Thymus (tissue), 11 donors: ENCODE measurements around the gene NAGLU. TPM values are rescaled to one million over a fixed set of nuclear protein-coding genes. Genes with fewer than 3 reads are reported as not detected.
A peak's percentile ranks its signal among the peaks of the same experiment; 100 is the strongest.

Experiments
- DNase-seq, 9 donors: peaks; one replicate each; pipeline ENCODE4 v3.0.0-alpha.2; 2013; ENCODE audit warnings: low spot score in 9 of 9, low read depth in 6 of 9, missing footprints in 1 of 9
- H3K27ac ChIP-seq, 2 donors: one replicate each; pipeline ENCODE4 v1.5.1; 2013; ENCODE audit warnings: control low read depth in 1 of 2, low read depth in 1 of 2, low read length in 1 of 2, mild to moderate bottlenecking in 1 of 2, moderate library complexity in 1 of 2
- H3K27me3 ChIP-seq, 2 donors: one replicate each; pipeline ENCODE4 v1.5.1; 2013; ENCODE audit warnings: low read length in 1 of 2; ENCODE audit not compliant: control insufficient read depth in 2 of 2, insufficient read depth in 1 of 2
- H3K36me3 ChIP-seq, 2 donors: one replicate each; pipeline ENCODE4 v1.5.1; 2013; ENCODE audit warnings: low read length in 1 of 2, mild to moderate bottlenecking in 1 of 2, moderate library complexity in 1 of 2; ENCODE audit not compliant: control insufficient read depth in 2 of 2, insufficient read depth in 2 of 2
- H3K4me1 ChIP-seq, 2 donors: one replicate each; pipeline ENCODE4 v1.5.1; 2013; ENCODE audit warnings: low read length in 2 of 2; ENCODE audit not compliant: control insufficient read depth in 2 of 2, insufficient read depth in 2 of 2
- H3K4me3 ChIP-seq, 2 donors: one replicate each; pipeline ENCODE4 v1.5.1; 2013; ENCODE audit warnings: low read length in 2 of 2, control low read depth in 1 of 2, mild to moderate bottlenecking in 1 of 2
- H3K9me3 ChIP-seq, 2 donors: one replicate each; pipeline ENCODE4 v1.5.1; 2013; ENCODE audit warnings: low read length in 1 of 2, mild to moderate bottlenecking in 1 of 2; ENCODE audit not compliant: control insufficient read depth in 2 of 2, insufficient read depth in 1 of 2
- WGBS: extraction: QIAGEN DNeasy Blood & Tissue Kit; methylation state at CpG from one replicate; pipeline ENCODE4 v1.1.7; 2013; 5-methylcytosine and 5-hydroxymethylcytosine counted together
- polyA plus RNA-seq: library from polyadenylated mRNA; stranded (reverse); fragments of 200-250 nt; gene quantifications from one replicate; pipeline ENCODE4 v1.2.3, GENCODE V29; 2013
- total RNA-seq: library from RNA; stranded (reverse); fragments of 120-200 nt; gene quantifications from one replicate; pipeline ENCODE4 v1.2.4, GENCODE V29; 2013
- donor health status: healthy.

The NAGLU gene
- total and polyA plus RNA-seq, 2 donors: 10.0 to 33.6 TPM

- peaks cover 0 to 8% of the 10 kb centered on the region in 2 donors for H3K4me1 ChIP-seq
- no peaks in the 10 kb centered on the region for H3K27me3 ChIP-seq
- peaks cover 92 to 94% of the 10 kb centered on the region in 2 donors for H3K36me3 ChIP-seq
- no peak overlapping the region for H3K4me3 ChIP-seq
- WGBS: 95% methylated on average over 7 of the region's 7 CpGs
- H3K9me3 ChIP-seq: no peaks in the 10 kb centered on the region
- H3K27ac ChIP-seq: peak overlapping the region; percentile 12 to 31
- peak in 1 of 9 donors; percentile 11 for DNase-seq
Observed at GRCh38 chr17:42586514-42587230, 50.6 kb downstream of the NAGLU start.

GRCh38 chr17:42590886-42591285, 54.8 kb downstream of the NAGLU start:
- DNase-seq: no peak
- Histone ChIP-seq H3K4me3 (no peak overlapping the region), H3K9me3 (no peaks in the 10 kb centered on the region), H3K4me1 (no peaks in the 10 kb centered on the region), H3K27ac (no peak overlapping the region), H3K36me3 (peaks cover 61 to 68% of the 10 kb centered on the region in 2 donors), H3K27me3 (no peaks in the 10 kb centered on the region)
- 96% methylated on average over 2 of the region's 2 CpGs for WGBS

GRCh38 chr17:42591411-42591810, 55.4 kb downstream of the NAGLU start:
- Histone ChIP-seq H3K36me3 (peaks cover 56 to 63% of the 10 kb centered on the region in 2 donors), H3K27ac (no peak overlapping the region), H3K9me3 (no peaks in the 10 kb centered on the region), H3K4me3 (no peak overlapping the region), H3K4me1 (no peaks in the 10 kb centered on the region), H3K27me3 (no peaks in the 10 kb centered on the region)
- DNase-seq: no peak
- WGBS: 99% methylated on average over 9 of the region's 9 CpGs

Other genes with a start within 250 kb of the NAGLU start
- gene STAT5A, start 247.7 kb upstream of the NAGLU start, total RNA-seq: 47.4 TPM
- gene STAT5A, start 247.7 kb upstream of the NAGLU start, polyA plus RNA-seq: 37.6 TPM
- 69.2 TPM for gene STAT3, start 147.8 kb upstream of the NAGLU start, total RNA-seq
- gene STAT3, start 147.8 kb upstream of the NAGLU start, polyA plus RNA-seq: 57.6 TPM
- 16.4 TPM for gene CAVIN1, start 113.0 kb upstream of the NAGLU start, total RNA-seq
- 47.0 TPM for gene CAVIN1, start 113.0 kb upstream of the NAGLU start, polyA plus RNA-seq
- 15.4 TPM for gene ATP6V0A1, start 77.4 kb upstream of the NAGLU start, total RNA-seq
- gene ATP6V0A1, start 77.4 kb upstream of the NAGLU start, polyA plus RNA-seq: 47.7 TPM
- gene HSD17B1, start 16.7 kb downstream of the NAGLU start, total RNA-seq: 1.1 TPM
- gene HSD17B1, start 16.7 kb downstream of the NAGLU start, polyA plus RNA-seq: 6.1 TPM
- 20.7 TPM for gene COASY, start 25.9 kb downstream of the NAGLU start, total RNA-seq
- 89.3 TPM for gene COASY, start 25.9 kb downstream of the NAGLU start, polyA plus RNA-seq
- 29.3 TPM for gene MLX, start 30.9 kb downstream of the NAGLU start, total RNA-seq
- 45.2 TPM for gene MLX, start 30.9 kb downstream of the NAGLU start, polyA plus RNA-seq
- gene PSMC3IP, start 41.5 kb downstream of the NAGLU start, total RNA-seq: 7.2 TPM
- 5.1 TPM for gene PSMC3IP, start 41.5 kb downstream of the NAGLU start, polyA plus RNA-seq
- gene RETREG3, start 73.1 kb downstream of the NAGLU start, total RNA-seq: 40.0 TPM
- gene RETREG3, start 73.1 kb downstream of the NAGLU start, polyA plus RNA-seq: 33.7 TPM
- 24.1 TPM for gene TUBG1, start 73.4 kb downstream of the NAGLU start, total RNA-seq
- gene TUBG1, start 73.4 kb downstream of the NAGLU start, polyA plus RNA-seq: 11.4 TPM
- gene TUBG2, start 123.0 kb downstream of the NAGLU start, total RNA-seq: 3.0 TPM
- 11.3 TPM for gene TUBG2, start 123.0 kb downstream of the NAGLU start, polyA plus RNA-seq
- gene PLEKHH3, start 140.8 kb downstream of the NAGLU start, total RNA-seq: 8.2 TPM
- gene PLEKHH3, start 140.8 kb downstream of the NAGLU start, polyA plus RNA-seq: 20.3 TPM
- 0.80 TPM for gene CCR10, start 145.6 kb downstream of the NAGLU start, total RNA-seq
- 1.2 TPM for gene CCR10, start 145.6 kb downstream of the NAGLU start, polyA plus RNA-seq
- gene CNTNAP1, start 146.3 kb downstream of the NAGLU start, total RNA-seq: 0.76 TPM
- 2.1 TPM for gene CNTNAP1, start 146.3 kb downstream of the NAGLU start, polyA plus RNA-seq
- 18.5 TPM for gene EZH1, start 208.8 kb downstream of the NAGLU start, total RNA-seq
- gene EZH1, start 208.8 kb downstream of the NAGLU start, polyA plus RNA-seq: 38.8 TPM
- 8.4 TPM for gene RAMP2, start 225.0 kb downstream of the NAGLU start, total RNA-seq
- 22.1 TPM for gene RAMP2, start 225.0 kb downstream of the NAGLU start, polyA plus RNA-seq
- gene VPS25, start 237.2 kb downstream of the NAGLU start, total RNA-seq: 75.0 TPM
- 58.3 TPM for gene VPS25, start 237.2 kb downstream of the NAGLU start, polyA plus RNA-seq
- gene WNK4, start 244.4 kb downstream of the NAGLU start, total RNA-seq: 0.05 TPM
- gene WNK4, start 244.4 kb downstream of the NAGLU start, polyA plus RNA-seq: 0.11 TPM